Heart left ventricle (tissue), 13 donors: ENCODE results near the gene TMEM139.

Experiments
- POLR2A ChIP-seq, 2 donors: fragments of 450-650 bp; IDR thresholded peaks; one replicate each; pipeline ENCODE4 v1.6.1; 2017; ENCODE audit warnings: antibody characterized with exemption in 2 of 2, mild to moderate bottlenecking in 2 of 2, moderate library complexity in 2 of 2
- TF ChIP-seq, protein P1 (sequence below), 12 donors: fragments of 200-600 bp; sonication (generic) in 4 of 12; IDR thresholded peaks; one replicate each; pipeline versions ENCODE4 v1.5.0 to v1.8.0; 2018 to 2022; ENCODE audit warnings: antibody characterized with exemption in 12 of 12, mild to moderate bottlenecking in 5 of 12
- donor health status: ischemic (EF 13 %, LVEDD 7.1; RV severe dilation, severe dysfunction).
- donor health status: DM: no; HTN: yes; CAD: no.
- donor health status: DM: no; HTN: no; CAD: no.
- donor health status: ischemic (EF 25% LVEDD 6.9; RV normal size, moderate dysfunction).
- donor health status: ischemic (EF 25% LVEDD 5.7; RV mildly dilated, moderate dysfunction).
- donor health status: ischemic (EF 35%, LVEDD 5.7; RV mildly dilated, moderate dysfunction).
- donor health status: nonischemic (EF 11% LVEDD 7.7; RV severe dilation, severe dysfunction).
- donor health status: DM: yes; HTN: yes; CAD: no.
- donor health status: PGD.
- donor health status: ischemic (EF 29% LVEDD 5.4; RV normal size, mild dysfunction).
- donor health status: nonischemic (EF 23%, LVEDD 6.1; RV moderate dilation, normal function).

GRCh38 chr7:143321734-143322133 lies 37.0 kb downstream of the TMEM139 start:
- TF ChIP-seq, protein P1, sequence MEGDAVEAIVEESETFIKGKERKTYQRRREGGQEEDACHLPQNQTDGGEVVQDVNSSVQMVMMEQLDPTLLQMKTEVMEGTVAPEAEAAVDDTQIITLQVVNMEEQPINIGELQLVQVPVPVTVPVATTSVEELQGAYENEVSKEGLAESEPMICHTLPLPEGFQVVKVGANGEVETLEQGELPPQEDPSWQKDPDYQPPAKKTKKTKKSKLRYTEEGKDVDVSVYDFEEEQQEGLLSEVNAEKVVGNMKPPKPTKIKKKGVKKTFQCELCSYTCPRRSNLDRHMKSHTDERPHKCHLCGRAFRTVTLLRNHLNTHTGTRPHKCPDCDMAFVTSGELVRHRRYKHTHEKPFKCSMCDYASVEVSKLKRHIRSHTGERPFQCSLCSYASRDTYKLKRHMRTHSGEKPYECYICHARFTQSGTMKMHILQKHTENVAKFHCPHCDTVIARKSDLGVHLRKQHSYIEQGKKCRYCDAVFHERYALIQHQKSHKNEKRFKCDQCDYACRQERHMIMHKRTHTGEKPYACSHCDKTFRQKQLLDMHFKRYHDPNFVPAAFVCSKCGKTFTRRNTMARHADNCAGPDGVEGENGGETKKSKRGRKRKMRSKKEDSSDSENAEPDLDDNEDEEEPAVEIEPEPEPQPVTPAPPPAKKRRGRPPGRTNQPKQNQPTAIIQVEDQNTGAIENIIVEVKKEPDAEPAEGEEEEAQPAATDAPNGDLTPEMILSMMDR (IDR thresholded peaks at IDR 0.05): peak in 1 of 12 donors; percentile 18
- no peak for TF ChIP-seq POLR2A (IDR thresholded peaks at IDR 0.05)
